Trophoblast cell (in vitro differentiated cells and primary cell): ENCODE data around the gene PRXL2A.
"Not testable (repeated sequence)": the region's sequence is repeated elsewhere in the genome, so short reads cannot be mapped to it uniquely, and the experiment has no call there.

Experiments
- DNase-seq, 2 donors: peaks; one replicate each; pipeline ENCODE4 v3.0.0-alpha.2; 2016
- H2AFZ ChIP-seq: 2 replicates; pipeline ENCODE4 v1.6.1; 2013; ENCODE audit warnings: low read length, moderate library complexity, mild to moderate bottlenecking; ENCODE audit not compliant: insufficient read depth, poor library complexity
- H2AK5ac ChIP-seq: 2 replicates; pipeline ENCODE4 v1.6.1; 2013; ENCODE audit warnings: mild to moderate bottlenecking, low read length
- H2BK120ac ChIP-seq: 2 replicates; pipeline ENCODE4 v1.6.1; 2013; ENCODE audit warnings: low read length, mild to moderate bottlenecking, moderate library complexity; ENCODE audit not compliant: insufficient read depth, poor library complexity
- H2BK12ac ChIP-seq: 2 replicates; pipeline ENCODE4 v1.6.1; 2013; ENCODE audit warnings: mild to moderate bottlenecking, low read length, moderate library complexity
- H2BK5ac ChIP-seq: 2 replicates; pipeline ENCODE4 v1.6.1; 2013; ENCODE audit warnings: low read length, low read depth, moderate library complexity, mild to moderate bottlenecking; ENCODE audit not compliant: poor library complexity
- H3K14ac ChIP-seq: 2 replicates; pipeline ENCODE4 v1.6.1; 2013; ENCODE audit warnings: mild to moderate bottlenecking, low read length
- H3K18ac ChIP-seq: 2 replicates; pipeline ENCODE4 v1.6.1; 2013; ENCODE audit warnings: mild to moderate bottlenecking, low read length
- H3K23ac ChIP-seq: 2 replicates; pipeline ENCODE4 v1.6.1; 2013; ENCODE audit warnings: low read length
- H3K27ac ChIP-seq: 2 replicates; pipeline ENCODE4 v1.5.1; 2013; ENCODE audit warnings: low read depth, mild to moderate bottlenecking, inconsistent platforms, low read length, moderate library complexity
- H3K27me3 ChIP-seq: 2 replicates; pipeline ENCODE4 v1.6.1; 2013; ENCODE audit warnings: inconsistent platforms, mild to moderate bottlenecking, low read length, moderate library complexity; ENCODE audit not compliant: insufficient read depth
- H3K36me3 ChIP-seq, 2 experiments: 1 replicate in 1 of 2; 2 replicates in 1 of 2; pipeline ENCODE4 v1.6.1; 2013; ENCODE audit warnings: low read length in 2 of 2, mild to moderate bottlenecking in 2 of 2, moderate library complexity in 1 of 2; ENCODE audit not compliant: insufficient read depth in 2 of 2, control insufficient read depth in 1 of 2
- H3K4ac ChIP-seq: 2 replicates; pipeline ENCODE4 v1.6.1; 2013; ENCODE audit warnings: low read depth, mild to moderate bottlenecking, low read length, moderate library complexity
- H3K4me1 ChIP-seq, 2 experiments: 1 replicate in 1 of 2; 2 replicates in 1 of 2; pipeline ENCODE4 v1.6.1; 2013; ENCODE audit warnings: low read length in 2 of 2, mild to moderate bottlenecking in 2 of 2, moderate library complexity in 1 of 2; ENCODE audit not compliant: insufficient read depth in 2 of 2, control insufficient read depth in 1 of 2
- H3K4me2 ChIP-seq: 2 replicates; pipeline ENCODE4 v1.6.1; 2013; ENCODE audit warnings: inconsistent platforms, mild to moderate bottlenecking, low read length, moderate library complexity
- H3K4me3 ChIP-seq: 2 replicates; pipeline ENCODE4 v1.5.1; 2013; ENCODE audit warnings: mild to moderate bottlenecking, low read depth, low read length, inconsistent platforms
- H3K79me1 ChIP-seq: one replicate; pipeline ENCODE4 v1.6.1; 2013; ENCODE audit warnings: low read length
- H3K79me2 ChIP-seq: 2 replicates; pipeline ENCODE4 v1.6.1; 2013; ENCODE audit warnings: low read length, mild to moderate bottlenecking; ENCODE audit not compliant: control insufficient read depth, insufficient read depth, poor library complexity
- H3K9ac ChIP-seq: 2 replicates; pipeline ENCODE4 v1.6.1; 2013; ENCODE audit warnings: mild to moderate bottlenecking, low read length
- H3K9me3 ChIP-seq: 2 replicates; pipeline ENCODE4 v1.6.1; 2013; ENCODE audit warnings: low read depth, mild to moderate bottlenecking, control low read depth, inconsistent platforms, low read length; ENCODE audit not compliant: insufficient read depth
- H4K12ac ChIP-seq: 2 replicates; pipeline ENCODE4 v1.6.1; 2013; ENCODE audit warnings: low read depth, mild to moderate bottlenecking, low read length, moderate library complexity
- H4K8ac ChIP-seq: 2 replicates; pipeline ENCODE4 v1.6.1; 2013; ENCODE audit warnings: low read depth, mild to moderate bottlenecking, low read length, moderate library complexity
- H4K91ac ChIP-seq: one replicate; pipeline ENCODE4 v1.6.1; 2013; ENCODE audit warnings: low read depth, mild to moderate bottlenecking, low read length, moderate library complexity
- WGBS: extraction: QIAGEN DNeasy Blood & Tissue Kit; methylation state at CpG from one replicate; pipeline ENCODE4 v1.1.7; 2013; ENCODE audit warnings: missing lambda C conversion rate; ENCODE audit not compliant: insufficient read length, insufficient coverage; ENCODE audit errors: extremely low coverage; 5-methylcytosine and 5-hydroxymethylcytosine counted together

Gene PRXL2A

DNA sequence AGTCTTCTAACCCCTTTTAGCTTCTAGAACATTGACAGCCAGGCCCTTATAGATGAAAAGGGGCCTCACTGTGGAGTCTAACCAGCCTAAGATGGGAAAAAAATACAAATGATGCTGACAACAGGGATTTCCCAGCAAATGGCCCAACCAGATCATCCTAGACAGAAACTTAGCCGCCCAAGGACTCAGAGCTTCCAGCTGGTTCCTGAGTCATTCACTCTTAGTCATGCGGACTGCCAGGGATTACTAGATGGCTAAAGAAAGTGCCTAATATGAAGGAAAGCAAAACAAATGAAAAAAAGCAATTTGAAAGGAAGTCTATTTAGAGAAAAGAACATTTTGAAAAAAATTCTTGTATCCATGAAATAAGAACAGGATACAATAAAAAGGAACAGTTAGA, 69.5 kb downstream of the PRXL2A start:
- no peak overlapping the region for H3K18ac ChIP-seq
- H3K9me3 ChIP-seq: no peaks in the 10 kb centered on the region
- H3K4me1 ChIP-seq: peaks cover 10 to 18% of the 10 kb centered on the region in 2 experiments
- peaks cover 11% of the 10 kb centered on the region for H3K79me2 ChIP-seq
- peak overlapping the region; percentile 48 for H3K4ac ChIP-seq
- no peaks in the 10 kb centered on the region for H3K27me3 ChIP-seq
- H4K91ac ChIP-seq: no peak overlapping the region
- H3K23ac ChIP-seq: no peak overlapping the region
- peak; percentile 79 to 83 for DNase-seq
- no peak overlapping the region for H2AK5ac ChIP-seq
- H3K4me2 ChIP-seq: no peak overlapping the region
- H3K14ac ChIP-seq: no peak overlapping the region
- no peak overlapping the region for H2BK5ac ChIP-seq
- H3K4me3 ChIP-seq: no peak overlapping the region
- H4K12ac ChIP-seq: no peak overlapping the region
- H3K27ac ChIP-seq: peak overlapping the region; percentile 73
- no peak overlapping the region for H4K8ac ChIP-seq
- H3K36me3 ChIP-seq: peaks cover 5 to 7% of the 10 kb centered on the region in 2 experiments
- H2BK120ac ChIP-seq: no peak overlapping the region
- no peak overlapping the region for H3K9ac ChIP-seq
- no peak overlapping the region for H2AFZ ChIP-seq
- H2BK12ac ChIP-seq: no peak overlapping the region
- no peaks in the 10 kb centered on the region for H3K79me1 ChIP-seq
- WGBS: no CpG with 5 or more reads among the region's 2 CpGs

DNA sequence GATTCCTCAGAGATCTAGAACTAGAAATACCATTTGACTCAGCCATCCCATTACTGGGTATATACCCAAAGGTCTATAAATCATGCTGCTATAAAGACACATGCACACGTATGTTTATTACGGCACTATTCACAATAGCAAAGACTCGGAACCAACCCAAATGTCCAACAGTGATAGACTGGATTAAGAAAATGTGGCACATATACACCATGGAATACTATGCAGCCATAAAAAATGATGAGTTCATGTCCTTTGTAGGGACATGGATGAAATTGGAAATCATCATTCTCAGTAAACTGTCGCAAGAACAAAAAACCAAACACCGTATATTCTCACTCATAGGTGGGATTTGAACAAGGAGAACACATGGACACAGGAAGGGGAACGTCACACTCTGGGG, 72.0 kb downstream of the PRXL2A start:
- not testable (repeated sequence) for H3K79me1 ChIP-seq, H3K4ac ChIP-seq, H4K12ac ChIP-seq, H2AK5ac ChIP-seq, H3K14ac ChIP-seq, H3K18ac ChIP-seq, H4K91ac ChIP-seq, H3K36me3 ChIP-seq, H3K27ac ChIP-seq, H3K79me2 ChIP-seq, H2AFZ ChIP-seq, H4K8ac ChIP-seq, H3K9me3 ChIP-seq, H3K9ac ChIP-seq, H2BK120ac ChIP-seq, H3K4me3 ChIP-seq, H2BK5ac ChIP-seq, H3K27me3 ChIP-seq, H3K4me2 ChIP-seq, H3K23ac ChIP-seq, H2BK12ac ChIP-seq, DNase-seq
- WGBS: no CpG with 5 or more reads among the region's 6 CpGs
- H3K4me1 ChIP-seq: peaks cover 5 to 10% of the 10 kb centered on the region in 2 experiments

DNA sequence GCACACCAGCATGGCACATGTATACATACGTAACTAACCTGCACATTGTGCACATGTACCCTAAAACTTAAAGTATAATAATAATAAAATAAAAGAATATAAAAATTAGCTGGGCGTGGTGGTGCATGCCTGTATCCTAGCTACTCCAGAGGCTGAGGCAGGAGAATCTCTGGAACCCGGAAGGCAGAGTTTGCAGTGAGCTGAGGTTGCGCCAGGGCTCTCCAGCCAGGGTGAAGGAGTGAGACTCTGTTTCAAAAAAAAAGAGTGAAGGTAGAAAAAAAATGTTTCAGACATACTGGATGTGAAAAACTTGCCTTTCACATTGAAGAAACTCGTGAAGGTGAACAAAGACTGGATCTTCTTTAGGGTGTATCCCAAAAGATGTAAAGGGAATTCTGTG, 72.5 kb downstream of the PRXL2A start:
- no peak overlapping the region for H4K91ac ChIP-seq
- H3K4me1 ChIP-seq: peaks cover 8 to 14% of the 10 kb centered on the region in 2 experiments

DNA sequence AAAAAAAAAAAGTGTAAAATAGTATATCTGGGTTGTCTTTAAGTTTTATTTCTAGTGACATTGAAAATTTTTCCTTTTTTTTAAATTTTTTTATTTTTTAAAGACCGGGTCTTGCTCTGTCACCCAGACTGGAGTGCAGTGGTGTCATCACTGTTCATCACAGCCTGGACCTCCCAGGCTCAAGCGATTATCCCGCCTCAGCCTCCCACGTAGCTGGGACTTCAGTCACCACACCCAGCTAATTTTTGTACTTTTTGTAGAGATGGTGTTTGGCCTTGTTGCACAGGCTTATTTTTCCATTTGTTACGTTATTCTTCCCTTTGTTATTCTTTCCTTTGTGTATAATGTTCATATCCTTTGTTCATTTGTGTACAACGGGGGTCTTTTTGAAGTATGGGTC, 75.9 kb downstream of the PRXL2A start:
- H3K9me3 ChIP-seq: no peaks in the 10 kb centered on the region
- peaks cover 24 to 32% of the 10 kb centered on the region in 2 experiments for H3K4me1 ChIP-seq
- H3K4ac ChIP-seq: peak overlapping the region; percentile 14
- H3K36me3 ChIP-seq: peaks cover 3 to 9% of the 10 kb centered on the region in 2 experiments
- no CpG with 5 or more reads among the region's 6 CpGs for WGBS
- H4K12ac ChIP-seq: no peak overlapping the region
- DNase-seq: no peak
- H3K23ac ChIP-seq: no peak overlapping the region
- no peak overlapping the region for H3K4me2 ChIP-seq
- H3K27ac ChIP-seq: no peak overlapping the region
- H3K79me2 ChIP-seq: peaks cover 18% of the 10 kb centered on the region
- H4K8ac ChIP-seq: no peak overlapping the region
- peaks cover 6% of the 10 kb centered on the region for H3K79me1 ChIP-seq
- H2BK5ac ChIP-seq: no peak overlapping the region
- no peak overlapping the region for H3K18ac ChIP-seq
- no peak overlapping the region for H2AFZ ChIP-seq
- no peak overlapping the region for H2AK5ac ChIP-seq
- no peak overlapping the region for H4K91ac ChIP-seq
- no peak overlapping the region for H3K14ac ChIP-seq
- no peak overlapping the region for H2BK120ac ChIP-seq
- no peaks in the 10 kb centered on the region for H3K27me3 ChIP-seq
- no peak overlapping the region for H3K9ac ChIP-seq
- H3K4me3 ChIP-seq: no peak overlapping the region
- no peak overlapping the region for H2BK12ac ChIP-seq

More for the DNA sequence above, 72.5 kb downstream of the PRXL2A start:
- WGBS: no CpG with 5 or more reads among the region's 5 CpGs
- no peak overlapping the region for H3K23ac ChIP-seq
- no peak overlapping the region for H3K27ac ChIP-seq
- H2BK120ac ChIP-seq: no peak overlapping the region
- no peaks in the 10 kb centered on the region for H3K27me3 ChIP-seq
- H2AK5ac ChIP-seq: no peak overlapping the region
- no peak overlapping the region for H2BK12ac ChIP-seq
- H3K14ac ChIP-seq: no peak overlapping the region
- no peak overlapping the region for H3K9ac ChIP-seq
- DNase-seq: peak in 1 of 2 donors; percentile 40
- H2BK5ac ChIP-seq: no peak overlapping the region
- H3K9me3 ChIP-seq: no peaks in the 10 kb centered on the region
- no peak overlapping the region for H4K12ac ChIP-seq
- H2AFZ ChIP-seq: no peak overlapping the region
- no peak overlapping the region for H3K4me3 ChIP-seq
- peaks cover 8% of the 10 kb centered on the region for H3K79me2 ChIP-seq
- no peak overlapping the region for H4K8ac ChIP-seq
- H3K36me3 ChIP-seq: peaks cover 0 to 2% of the 10 kb centered on the region in 2 experiments
- no peak overlapping the region for H3K4me2 ChIP-seq
- peak overlapping the region; percentile 66 for H3K4ac ChIP-seq
- H3K18ac ChIP-seq: no peak overlapping the region
- no peaks in the 10 kb centered on the region for H3K79me1 ChIP-seq
